ENCODE data around the gene COL20A1.
"Not testable (repeated sequence)": the region's sequence is repeated elsewhere in the genome, so short reads cannot be mapped to it uniquely, and the experiment has no call there.

The COL20A1 gene

GRCh38 chr20:63328718-63329275 lies 35.8 kb downstream of the COL20A1 start:
- Mint-ChIP-seq H3K9me3 (peaks cover 18% of the 10 kb centered on the region), H3K27ac (no peak overlapping the region), H3K27me3 (peaks cover 6% of the 10 kb centered on the region), H3K36me3 (no peaks in the 10 kb centered on the region), H3K4me3 (no peak overlapping the region), H3K4me1 (no peaks in the 10 kb centered on the region)
- DNase-seq = no peak
- CTCF ChIA-PET = no interaction called here

- H3K36me3 Mint-ChIP-seq = no peaks in the 10 kb centered on the region
- no peak overlapping the region for H3K4me3 Mint-ChIP-seq
- H3K27ac Mint-ChIP-seq = no peak overlapping the region
- no peak for DNase-seq
- CTCF ChIA-PET = no interaction called here
- H3K4me1 Mint-ChIP-seq = no peaks in the 10 kb centered on the region
- H3K27me3 Mint-ChIP-seq = peaks cover 7% of the 10 kb centered on the region
- H3K9me3 Mint-ChIP-seq = peaks cover 22% of the 10 kb centered on the region
Observed at GRCh38 chr20:63329331-63330083, 36.5 kb downstream of the COL20A1 start.

DNA sequence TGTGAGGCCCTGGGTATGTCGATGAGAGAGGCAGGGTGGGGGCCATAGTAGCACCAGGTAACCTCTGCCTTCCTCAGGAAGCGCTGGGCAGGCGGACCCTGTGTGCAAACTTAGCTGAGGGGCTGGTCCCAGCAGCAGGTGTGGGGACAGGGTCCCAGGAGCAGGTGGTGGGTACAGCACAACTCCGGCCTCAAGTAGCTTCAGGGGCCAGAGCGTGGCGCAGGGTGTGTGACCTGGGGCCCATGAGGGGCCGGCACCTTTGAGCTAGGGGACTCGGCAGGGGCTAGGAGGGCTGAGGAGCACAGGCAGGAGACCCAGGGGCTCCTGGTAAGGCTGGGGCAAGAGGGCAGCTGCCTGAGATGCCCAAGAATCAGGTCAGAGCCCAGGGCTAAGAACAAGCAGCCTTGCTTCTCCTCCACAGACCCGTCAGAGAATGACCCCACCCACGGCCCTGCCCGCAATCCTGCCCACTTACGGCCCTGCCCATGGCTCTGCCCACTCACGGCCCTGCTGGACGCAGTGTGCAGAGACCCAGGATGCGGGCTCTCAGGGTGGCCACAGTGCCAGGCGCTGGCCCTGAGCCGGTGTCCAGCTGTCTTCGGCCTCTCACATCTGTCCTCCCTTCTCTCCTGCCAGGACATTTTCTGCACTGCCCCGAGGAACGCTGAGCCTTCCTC lies 37.2 kb downstream of the COL20A1 start:
- DNase-seq = no peak
- H3K36me3 Mint-ChIP-seq = no peaks in the 10 kb centered on the region
- no peak overlapping the region for H3K27ac Mint-ChIP-seq
- no peaks in the 10 kb centered on the region for H3K4me1 Mint-ChIP-seq
- no peak overlapping the region for H3K4me3 Mint-ChIP-seq
- H3K27me3 Mint-ChIP-seq = peaks cover 7% of the 10 kb centered on the region
- peaks cover 22% of the 10 kb centered on the region for H3K9me3 Mint-ChIP-seq
- CTCF ChIA-PET = no interaction called here

DNA sequence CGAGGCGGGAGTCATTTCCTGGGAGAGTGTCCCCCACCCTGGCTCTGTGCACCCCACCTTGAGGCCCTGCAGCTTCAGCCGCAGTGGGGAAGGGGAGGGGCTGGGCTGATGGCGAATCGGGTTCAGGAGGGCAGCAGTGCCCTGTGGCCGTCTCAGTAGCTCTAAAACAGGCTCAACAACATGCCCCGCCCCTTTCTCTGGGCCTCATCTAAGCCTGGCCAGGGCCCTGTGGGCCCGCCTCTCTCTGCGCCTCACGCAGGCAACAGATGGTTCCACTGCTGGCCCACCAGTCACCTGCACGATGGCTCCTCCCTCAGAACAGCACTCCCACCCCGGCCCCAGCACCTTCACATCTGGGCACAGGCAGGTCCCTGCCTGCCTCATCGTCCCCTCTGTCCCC lies 38.0 kb downstream of the COL20A1 start:
- DNase-seq = no peak
- Mint-ChIP-seq H3K4me3 (no peak overlapping the region), H3K27ac (no peak overlapping the region), H3K4me1 (no peaks in the 10 kb centered on the region), H3K36me3 (no peaks in the 10 kb centered on the region), H3K9me3 (peaks cover 22% of the 10 kb centered on the region), H3K27me3 (peaks cover 11% of the 10 kb centered on the region)
- CTCF ChIA-PET = no interaction called here

- CTCF ChIA-PET = no interaction called here
- Mint-ChIP-seq H3K4me3 (no peak overlapping the region), H3K27me3 (peaks cover 11% of the 10 kb centered on the region), H3K9me3 (peaks cover 22% of the 10 kb centered on the region), H3K4me1 (no peaks in the 10 kb centered on the region), H3K36me3 (no peaks in the 10 kb centered on the region), H3K27ac (no peak overlapping the region)
- DNase-seq = no peak
Observed at GRCh38 chr20:63331741-63332400, 38.9 kb downstream of the COL20A1 start.

- H3K4me1 Mint-ChIP-seq = no peaks in the 10 kb centered on the region
- no peak overlapping the region for H3K27ac Mint-ChIP-seq
- no peak overlapping the region for H3K4me3 Mint-ChIP-seq
- peaks cover 11% of the 10 kb centered on the region for H3K27me3 Mint-ChIP-seq
- peaks cover 19% of the 10 kb centered on the region for H3K9me3 Mint-ChIP-seq
- H3K36me3 Mint-ChIP-seq = no peaks in the 10 kb centered on the region
- CTCF ChIA-PET = no interaction called here
- no peak for DNase-seq
Observed at GRCh38 chr20:63332488-63333240, 39.7 kb downstream of the COL20A1 start.

GRCh38 chr20:63333241-63333836 lies 40.4 kb downstream of the COL20A1 start:
- no peaks in the 10 kb centered on the region for H3K4me1 Mint-ChIP-seq
- no peak overlapping the region for H3K27ac Mint-ChIP-seq
- CTCF ChIA-PET = interaction anchor here (0.6 to 2.2 kb wide), 2 partner anchors 24 to 53 kb away, joined by 3 to 5 read pairs; no protein-coding TSS in a partner anchor
- H3K4me3 Mint-ChIP-seq = no peak overlapping the region
- no peaks in the 10 kb centered on the region for H3K36me3 Mint-ChIP-seq
- H3K27me3 Mint-ChIP-seq = peaks cover 15% of the 10 kb centered on the region
- peaks cover 19% of the 10 kb centered on the region for H3K9me3 Mint-ChIP-seq
- DNase-seq = no peak

GRCh38 chr20:63334356-63334755 lies 41.4 kb downstream of the COL20A1 start:
- no peaks in the 10 kb centered on the region for H3K4me1 Mint-ChIP-seq
- CTCF ChIA-PET = interaction anchor here (2.2 kb wide), 1 partner anchor 25 kb away, joined by 5 read pairs; no protein-coding TSS in a partner anchor
- no peak for DNase-seq
- no peak overlapping the region for H3K4me3 Mint-ChIP-seq
- H3K36me3 Mint-ChIP-seq = no peaks in the 10 kb centered on the region
- peaks cover 21% of the 10 kb centered on the region for H3K27me3 Mint-ChIP-seq
- peaks cover 24% of the 10 kb centered on the region for H3K9me3 Mint-ChIP-seq
- no peak overlapping the region for H3K27ac Mint-ChIP-seq

DNA sequence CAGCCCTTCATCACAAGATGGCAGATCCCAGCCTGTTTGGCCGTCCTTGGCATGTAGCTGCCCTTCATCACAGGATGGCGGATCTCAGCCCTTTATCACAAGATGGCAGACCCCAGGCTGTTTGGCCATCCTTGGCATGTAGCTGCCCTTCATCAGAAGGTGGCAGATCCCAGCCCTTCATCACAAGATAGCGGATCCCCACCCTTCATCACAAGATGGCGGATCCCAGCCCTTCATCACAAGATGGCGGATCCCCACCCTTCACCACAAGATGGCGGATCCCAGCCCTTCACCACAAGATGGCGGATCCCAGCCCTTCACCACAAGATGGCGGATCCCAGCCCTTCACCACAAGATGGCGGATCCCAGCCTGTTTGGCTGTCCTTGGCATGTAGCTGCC lies 42.1 kb downstream of the COL20A1 start:
- not testable (repeated sequence) for H3K27ac Mint-ChIP-seq, H3K4me1 Mint-ChIP-seq, DNase-seq, H3K36me3 Mint-ChIP-seq, H3K4me3 Mint-ChIP-seq
- CTCF ChIA-PET = interaction anchor here (2.2 kb wide), 1 partner anchor 26 kb away, joined by 5 read pairs; no protein-coding TSS in a partner anchor
- Mint-ChIP-seq H3K9me3 (peaks cover 29% of the 10 kb centered on the region), H3K27me3 (peaks cover 21% of the 10 kb centered on the region)

GRCh38 chr20:63335711-63336110 lies 42.7 kb downstream of the COL20A1 start:
- DNase-seq = no peak
- Mint-ChIP-seq H3K27ac (no peak overlapping the region), H3K36me3 (no peaks in the 10 kb centered on the region), H3K9me3 (peaks cover 32% of the 10 kb centered on the region), H3K4me3 (no peak overlapping the region), H3K27me3 (peaks cover 21% of the 10 kb centered on the region), H3K4me1 (no peaks in the 10 kb centered on the region)
- CTCF ChIA-PET = no interaction called here

DNA sequence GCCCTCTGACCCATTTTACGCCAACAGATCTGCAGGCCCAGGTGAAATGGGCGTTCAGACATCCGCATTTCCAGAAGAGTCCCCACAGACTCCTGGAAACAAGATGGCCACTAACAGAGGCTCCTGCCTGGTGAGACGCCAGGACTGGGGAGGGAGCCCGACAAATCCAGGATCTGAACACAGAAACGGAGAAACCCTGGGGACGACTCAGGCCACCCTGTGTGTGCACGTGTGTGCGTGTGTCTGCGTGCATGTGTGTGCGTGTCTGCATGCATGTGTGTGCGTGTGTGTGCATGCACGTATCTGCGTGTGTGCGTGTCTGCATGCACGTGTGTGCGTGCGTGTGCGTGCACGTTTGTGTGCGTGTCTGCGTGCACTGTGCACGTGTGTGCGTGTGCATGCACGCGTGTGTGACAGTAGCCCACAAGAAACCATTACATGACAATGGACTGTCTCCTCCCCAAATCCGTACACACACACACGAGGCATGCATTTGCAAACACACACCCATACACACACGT lies 43.3 kb downstream of the COL20A1 start:
- Mint-ChIP-seq H3K36me3 (no peaks in the 10 kb centered on the region), H3K4me3 (no peak overlapping the region), H3K9me3 (peaks cover 32% of the 10 kb centered on the region), H3K27ac (no peak overlapping the region), H3K4me1 (no peaks in the 10 kb centered on the region), H3K27me3 (peaks cover 21% of the 10 kb centered on the region)
- CTCF ChIA-PET = no interaction called here
- DNase-seq = no peak

DNA sequence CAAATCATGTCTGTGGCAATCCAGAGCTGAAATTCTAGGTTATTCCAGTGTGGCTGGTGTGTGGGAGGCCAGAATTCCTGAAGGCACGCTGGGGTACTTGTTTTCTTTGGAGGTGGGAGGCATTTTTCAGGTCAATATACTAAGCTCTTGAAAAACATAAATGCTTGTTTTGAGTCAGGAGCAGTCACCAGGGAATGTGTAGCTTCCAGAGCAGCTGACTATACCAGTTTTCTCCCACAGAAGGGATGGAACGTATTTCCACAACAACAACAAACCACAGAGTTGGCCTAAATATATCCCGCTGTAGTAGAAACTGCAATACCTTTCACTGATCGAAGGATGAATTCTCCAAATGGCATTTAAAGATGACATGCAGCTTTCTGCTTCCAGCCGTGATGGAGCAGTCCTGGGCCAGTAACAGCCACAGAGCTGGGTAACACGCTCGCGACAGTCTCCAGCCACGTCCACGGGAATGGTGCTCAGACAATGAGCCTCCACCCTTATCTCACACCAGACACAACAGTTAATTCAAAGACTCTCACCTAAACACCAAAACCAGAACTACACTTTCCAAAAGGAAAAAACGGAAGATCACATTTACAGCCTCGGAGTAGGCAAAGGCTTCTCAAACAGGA lies 44.9 kb downstream of the COL20A1 start:
- Mint-ChIP-seq H3K4me1 (no peaks in the 10 kb centered on the region), H3K27me3 (peaks cover 21% of the 10 kb centered on the region), H3K4me3 (no peak overlapping the region), H3K9me3 (peaks cover 23% of the 10 kb centered on the region), H3K36me3 (no peaks in the 10 kb centered on the region), H3K27ac (no peak overlapping the region)
- CTCF ChIA-PET = no interaction called here
- DNase-seq = no peak
